Keratinocyte (primary cell): ENCODE measurements around the gene CRADD. TPM values are rescaled to one million over a fixed set of nuclear protein-coding genes. Genes with fewer than 3 reads are reported as not detected.

ENCODE experiments used
- DNase-seq: peaks from one replicate; pipeline ENCODE4 v3.0.0-alpha.2; 2011; ENCODE audit warnings: low read depth, missing footprints, low spot score
- FAIRE-seq: peaks from 2 replicates; lab custom pipeline; 2011; peaks lifted over from hg19 to GRCh38; lab: Jason Lieb, UNC
- H2AFZ ChIP-seq: 2 replicates; pipeline ENCODE4 v1.6.0; 2012; ENCODE audit warnings: low read length, control low read depth, inconsistent platforms; ENCODE audit not compliant: control insufficient read depth
- H3K27ac ChIP-seq: 2 replicates; pipeline ENCODE4 v1.5.1; 2011; ENCODE audit warnings: low read length; ENCODE audit not compliant: control insufficient read depth, insufficient read depth
- H3K27me3 ChIP-seq: 3 replicates; pipeline ENCODE4 v1.6.0; 2011; ENCODE audit warnings: low read length; ENCODE audit not compliant: control insufficient read depth, insufficient read depth; ENCODE audit errors: extremely low read depth
- H3K36me3 ChIP-seq, 2 experiments: 2 replicates in 1 of 2; 3 replicates in 1 of 2; pipeline ENCODE4 v1.5.1; 2011; ENCODE audit warnings: low read length in 2 of 2, mild to moderate bottlenecking in 1 of 2; ENCODE audit not compliant: control insufficient read depth in 2 of 2, insufficient read depth in 2 of 2; ENCODE audit errors: extremely low read depth in 1 of 2
- H3K4me1 ChIP-seq: 3 replicates; pipeline ENCODE4 v1.5.1; 2011; ENCODE audit warnings: low read length; ENCODE audit not compliant: control insufficient read depth, insufficient read depth; ENCODE audit errors: extremely low read depth
- H3K4me2 ChIP-seq: 3 replicates; pipeline ENCODE4 v1.6.0; 2011; ENCODE audit warnings: low read depth, low read length; ENCODE audit not compliant: control insufficient read depth, insufficient read depth; ENCODE audit errors: extremely low read depth
- H3K4me3 ChIP-seq, 3 experiments: fragments of 200-600 bp in 1 of 3; sonication (generic) in 1 of 3; 2 replicates in 2 of 3; 3 replicates in 1 of 3; pipeline ENCODE4 v1.5.1; 2011 to 2016; ENCODE audit warnings: low read length in 3 of 3, mild to moderate bottlenecking in 3 of 3, control low read depth in 2 of 3, inconsistent platforms in 1 of 3, low read depth in 1 of 3, mixed read lengths in 1 of 3, mixed run types in 1 of 3, moderate library complexity in 1 of 3; ENCODE audit not compliant: control insufficient read depth in 2 of 3, insufficient read depth in 2 of 3; ENCODE audit errors: extremely low read depth in 1 of 3
- H3K79me2 ChIP-seq: 2 replicates; pipeline ENCODE4 v1.6.0; 2012; ENCODE audit warnings: low read length; ENCODE audit not compliant: control insufficient read depth, insufficient read depth
- H3K9ac ChIP-seq: 3 replicates; pipeline ENCODE4 v1.6.0; 2011; ENCODE audit warnings: low read length; ENCODE audit not compliant: control insufficient read depth, insufficient read depth; ENCODE audit errors: extremely low read depth
- H3K9me1 ChIP-seq: 3 replicates; pipeline ENCODE4 v1.6.0; 2011; ENCODE audit warnings: low read length; ENCODE audit not compliant: control insufficient read depth, insufficient read depth; ENCODE audit errors: extremely low read depth
- H3K9me3 ChIP-seq: 2 replicates; pipeline ENCODE4 v1.5.1; 2012; ENCODE audit warnings: low read depth, low read length; ENCODE audit not compliant: control insufficient read depth
- H4K20me1 ChIP-seq: 3 replicates; pipeline ENCODE4 v1.6.0; 2011; ENCODE audit warnings: low read length; ENCODE audit not compliant: control insufficient read depth, insufficient read depth; ENCODE audit errors: extremely low read depth
- CTCF ChIP-seq, 3 experiments: IDR thresholded peaks in 1 of 3; conservative IDR thresholded peaks in 1 of 3; optimal IDR thresholded peaks in 1 of 3; 2 replicates in 2 of 3; 3 replicates in 1 of 3; pipeline versions ENCODE3 to v1.5.1; 2011; ENCODE audit warnings: low read length in 3 of 3, mild to moderate bottlenecking in 3 of 3, moderate library complexity in 2 of 3, control low read depth in 1 of 3, inconsistent platforms in 1 of 3; ENCODE audit not compliant: insufficient read depth in 2 of 3; ENCODE audit errors: extremely low read depth in 1 of 3
- EZH2 ChIP-seq: IDR thresholded peaks from one replicate; pipeline ENCODE4 v1.6.1; 2012; ENCODE audit warnings: inconsistent platforms, mild to moderate bottlenecking, low read length, moderate library complexity
- dilution Hi-C: fragments of 300-500 bp; cut with MboI; formaldehyde crosslinking; loops from one replicate; pipeline ENCODE4 v1.7.0; 2020; ENCODE audit warnings: low sequenced_read_pairs; ENCODE audit not compliant: extremely low pct_ligation_motif_present
- polyA plus RNA-seq, 5 experiments: library from polyadenylated mRNA; depleted of rRNA in 3 of 5; stranded (reverse) in 3 of 5; stranded (forward) in 1 of 5; unstranded in 1 of 5; fragments of >200 nt; gene quantifications; 1 replicate in 1 of 5; 2 replicates in 3 of 5; 3 replicates in 1 of 5; pipeline versions ENCODE4 v1.2.1 to v1.2.3, GENCODE V29; 2011 to 2012; ENCODE audit warnings: missing spikeins in 2 of 5, low read depth in 1 of 5, low replicate concordance in 1 of 5

CRADD gene
- polyA plus RNA-seq, 1 donor (not counting 4 experiments of a cell fraction or from before 2014, with no cell fraction given) = 11.2 TPM

DNA sequence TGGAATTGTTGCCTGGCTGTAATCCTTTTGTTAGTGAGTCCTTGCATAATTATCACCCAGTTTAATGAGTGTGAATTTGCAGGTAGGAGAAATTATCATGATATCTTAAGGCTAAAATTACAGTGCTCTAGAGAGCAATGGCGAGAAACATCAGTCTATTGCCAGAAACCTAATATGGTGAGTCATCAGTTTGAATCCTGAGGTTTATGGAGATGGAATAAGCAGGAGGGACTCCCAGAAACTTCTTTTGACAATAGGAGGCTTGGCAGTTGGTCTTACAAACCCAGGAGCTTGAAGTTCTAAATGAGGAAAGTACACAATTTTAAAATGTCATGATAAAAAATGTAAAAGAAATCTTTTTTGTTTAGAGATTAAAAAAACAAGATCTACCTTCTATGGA lies 31.5 kb upstream of the CRADD start:
- H3K27me3 ChIP-seq = no peaks in the 10 kb centered on the region
- DNase-seq = no peak
- dilution Hi-C loops = no loop called here

DNA sequence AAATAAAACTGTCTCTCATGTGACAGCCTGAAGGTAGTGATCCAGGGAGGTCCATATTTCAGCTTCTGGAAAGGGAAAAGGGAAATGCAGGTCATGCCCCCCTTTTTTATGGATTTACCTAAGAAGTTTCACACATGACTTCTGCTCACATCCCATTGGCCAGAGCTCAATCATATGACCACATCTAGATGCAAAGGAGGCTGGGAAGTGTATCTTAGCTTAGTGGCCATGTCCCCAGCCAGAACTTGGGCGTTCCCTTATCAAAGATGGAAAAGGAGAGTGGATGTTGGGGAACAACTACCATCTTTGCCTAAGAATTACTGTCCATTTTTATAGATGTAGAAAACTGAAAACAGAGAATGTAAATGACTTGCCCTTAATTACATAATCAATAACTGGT lies 26.5 kb upstream of the CRADD start:
- Histone ChIP-seq H3K9me1 (no peaks in the 10 kb centered on the region), H3K27me3 (no peaks in the 10 kb centered on the region), H2AFZ (no peak overlapping the region), H3K4me3 (no peak overlapping the region), H4K20me1 (no peaks in the 10 kb centered on the region), H3K4me1 (no peaks in the 10 kb centered on the region), H3K27ac (no peak overlapping the region), H3K9me3 (no peaks in the 10 kb centered on the region), H3K79me2 (no peaks in the 10 kb centered on the region), H3K36me3 (no peaks in the 10 kb centered on the region), H3K9ac (no peak overlapping the region), H3K4me2 (no peak overlapping the region)
- TF ChIP-seq EZH2 = no peak
- TF ChIP-seq CTCF (optimal IDR thresholded peaks at IDR 0.05 in 1 of 3, IDR thresholded peaks at IDR 0.05 in 1 of 3, conservative IDR thresholded peaks at IDR 0.05 in 1 of 3; ENCODE audit: extremely low read depth in 1 of 3, insufficient read depth in 2 of 3, low read length in 3 of 3) = no peak
- FAIRE-seq (no peak), DNase-seq (no peak)
- dilution Hi-C loops = no loop called here

More for the DNA sequence above, 31.5 kb upstream of the CRADD start:
- Histone ChIP-seq H3K9me3 (no peaks in the 10 kb centered on the region), H3K79me2 (no peaks in the 10 kb centered on the region), H3K4me3 (no peak overlapping the region), H2AFZ (no peak overlapping the region), H4K20me1 (no peaks in the 10 kb centered on the region), H3K9me1 (no peaks in the 10 kb centered on the region), H3K4me2 (no peak overlapping the region), H3K27ac (no peak overlapping the region), H3K36me3 (no peaks in the 10 kb centered on the region), H3K9ac (no peak overlapping the region), H3K4me1 (no peaks in the 10 kb centered on the region)
- FAIRE-seq = no peak
- no peak for TF ChIP-seq CTCF (optimal IDR thresholded peaks at IDR 0.05 in 1 of 3, IDR thresholded peaks at IDR 0.05 in 1 of 3, conservative IDR thresholded peaks at IDR 0.05 in 1 of 3; ENCODE audit: extremely low read depth in 1 of 3, insufficient read depth in 2 of 3, low read length in 3 of 3)
- no peak for TF ChIP-seq EZH2
